Stimulated activated CD4-positive, alpha-beta T cell treated with anti-CD3 and anti-CD28 coated beads, Interleukin-1b, Interleukin-23, amount 100 ng/mL, for 4 hours (primary cell): ENCODE data around the gene ELP2.
"Not testable (repeated sequence)": the region's sequence is repeated elsewhere in the genome, so short reads cannot be mapped to it uniquely, and the experiment has no call there.

Source experiments
- DNase-seq, 2 donors: peaks; one replicate each; pipeline ENCODE4 v3.0.0-alpha.2; 2020; ENCODE audit warnings: low read depth in 2 of 2

ELP2 gene

GRCh38 chr18:36157441-36157840, 27.7 kb downstream of the ELP2 start:
- DNase-seq = no peak

DNA sequence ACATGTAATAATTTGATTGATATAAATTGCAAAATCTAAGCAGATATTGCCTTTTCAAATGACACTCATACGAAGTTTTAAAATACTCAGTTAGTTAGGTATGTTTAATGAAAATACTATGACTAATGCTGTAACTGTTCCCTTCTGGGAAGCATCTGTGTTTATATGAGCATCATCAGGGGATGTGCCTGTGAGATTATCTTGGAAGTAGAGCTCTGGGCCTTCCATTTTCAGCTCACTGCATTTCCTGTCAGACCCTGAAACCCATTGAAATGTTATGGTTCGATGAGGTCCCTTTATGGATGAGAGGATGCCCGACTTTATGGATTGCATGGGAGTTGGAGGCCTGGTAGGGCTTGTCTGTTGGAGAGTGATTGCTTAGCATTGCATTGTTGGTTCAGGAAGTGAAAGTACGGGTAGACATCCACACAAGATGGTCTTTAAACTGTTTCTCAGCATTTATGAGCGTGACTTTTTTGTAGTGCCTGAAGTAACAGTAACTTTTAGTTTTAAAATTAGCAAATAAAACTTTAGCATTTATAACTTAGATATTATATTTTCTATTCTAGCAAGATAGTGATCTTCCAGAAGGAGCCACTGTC, 28.7 kb downstream of the ELP2 start:
- DNase-seq = no peak

DNA sequence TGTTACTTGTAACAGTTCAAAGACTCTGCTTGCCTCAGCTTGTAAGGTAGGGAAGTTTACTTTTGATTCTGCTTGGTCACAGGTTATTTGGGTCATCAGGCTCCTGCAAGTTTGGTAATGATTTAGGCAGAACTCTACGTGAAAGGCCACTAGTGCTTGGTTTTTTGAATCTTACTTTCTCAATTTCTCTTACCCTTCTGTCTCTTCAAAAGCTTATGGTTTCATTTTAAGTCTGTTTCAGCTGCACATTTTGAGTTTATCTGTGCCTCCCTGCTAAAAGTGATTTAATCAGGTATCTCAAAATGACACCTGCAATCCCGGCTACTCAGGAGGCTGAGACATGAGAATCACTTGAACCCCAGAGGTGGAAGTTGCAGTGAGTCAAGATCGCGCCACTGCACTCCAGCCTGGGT, 31.3 kb downstream of the ELP2 start:
- no peak for DNase-seq

- no peak for DNase-seq
Measured at GRCh38 chr18:36162981-36163380, 33.3 kb downstream of the ELP2 start.

DNA sequence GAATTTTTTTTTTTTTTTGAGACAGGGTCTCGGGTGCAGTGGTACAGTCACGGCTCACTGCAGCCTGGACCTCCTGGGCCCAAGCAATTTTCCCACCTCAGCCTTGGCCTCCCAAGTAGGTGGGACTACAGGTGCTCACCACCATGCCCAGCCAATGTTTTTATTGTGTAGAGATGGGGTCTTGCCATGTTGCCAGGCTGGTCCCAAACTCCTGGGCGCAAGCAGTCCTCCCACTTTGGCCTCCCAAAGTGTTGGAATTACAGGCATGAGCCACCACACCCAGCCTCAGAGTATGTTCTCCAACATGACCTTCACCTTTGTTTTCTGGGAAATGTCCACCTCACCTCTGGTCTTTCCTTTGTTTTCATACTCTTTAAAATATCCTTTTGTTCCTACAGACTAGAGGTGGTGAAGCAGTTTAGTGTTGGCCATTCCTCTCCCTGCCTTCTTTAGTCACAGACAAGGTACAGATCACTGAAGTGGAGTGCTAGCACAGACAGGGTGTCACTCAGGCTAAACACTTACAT, 38.1 kb downstream of the ELP2 start:
- DNase-seq = no peak

DNA sequence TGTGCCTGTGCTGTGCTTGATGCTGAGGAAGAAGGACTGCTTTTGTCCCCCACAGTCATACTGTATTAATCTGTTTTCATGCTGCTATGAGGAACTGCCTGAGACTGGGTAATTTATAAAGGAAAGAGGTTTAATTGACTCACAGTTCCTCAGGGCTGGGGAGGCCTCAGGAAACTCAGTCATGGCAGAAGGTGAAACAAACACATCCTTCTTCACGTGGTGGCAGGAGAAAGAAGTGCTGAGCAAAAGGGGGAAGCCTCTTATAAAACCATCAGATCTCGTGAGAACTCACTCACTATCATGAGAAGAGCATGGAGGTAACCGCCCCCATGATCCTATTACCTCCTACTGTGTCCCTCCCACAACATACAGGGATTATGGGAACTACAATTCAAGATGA, 38.6 kb downstream of the ELP2 start:
- DNase-seq = not testable (repeated sequence)

- DNase-seq = no peak
Measured at GRCh38 chr18:36169938-36170337, 40.2 kb downstream of the ELP2 start.

DNA sequence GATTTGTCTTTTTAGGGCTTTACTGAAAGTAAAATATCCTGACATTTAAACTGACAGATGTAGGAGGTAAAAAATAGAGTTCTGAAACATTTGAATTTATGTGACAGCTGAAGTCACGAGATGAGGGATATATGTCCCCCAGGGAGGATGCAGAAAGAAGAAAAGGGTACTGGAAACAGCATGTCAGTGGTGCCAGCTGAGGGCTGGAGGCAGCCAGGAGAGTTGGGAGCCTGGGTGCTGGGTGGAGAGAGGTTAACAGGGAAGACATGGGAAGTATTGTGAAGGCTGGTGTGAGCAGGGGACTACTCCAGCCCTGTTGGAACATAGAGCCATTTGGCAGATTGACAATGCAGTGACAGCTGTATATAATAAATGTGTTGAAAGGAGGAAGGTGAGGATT, 45.8 kb downstream of the ELP2 start:
- DNase-seq = no peak

GRCh38 chr18:36176177-36176584, 46.5 kb downstream of the ELP2 start:
- no peak for DNase-seq

DNA sequence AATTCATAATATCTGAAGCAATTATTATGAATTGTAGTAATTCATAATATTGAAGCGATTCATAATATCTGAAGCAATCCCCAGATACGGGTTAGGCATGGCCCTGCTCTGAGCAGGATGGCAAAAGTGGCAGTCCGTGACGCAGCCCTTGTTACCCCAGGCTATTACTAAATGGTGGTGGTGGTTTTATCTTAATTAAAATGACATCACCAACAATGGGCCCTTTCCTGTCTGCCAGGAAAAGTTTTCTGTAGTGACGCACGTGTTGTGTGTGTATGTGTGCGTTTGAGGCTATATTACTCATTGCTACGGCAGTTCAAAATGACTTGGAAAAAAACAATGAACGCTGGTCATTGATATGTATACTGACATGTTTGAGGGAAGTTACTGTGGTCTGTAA, 47.0 kb downstream of the ELP2 start:
- no peak for DNase-seq

DNA sequence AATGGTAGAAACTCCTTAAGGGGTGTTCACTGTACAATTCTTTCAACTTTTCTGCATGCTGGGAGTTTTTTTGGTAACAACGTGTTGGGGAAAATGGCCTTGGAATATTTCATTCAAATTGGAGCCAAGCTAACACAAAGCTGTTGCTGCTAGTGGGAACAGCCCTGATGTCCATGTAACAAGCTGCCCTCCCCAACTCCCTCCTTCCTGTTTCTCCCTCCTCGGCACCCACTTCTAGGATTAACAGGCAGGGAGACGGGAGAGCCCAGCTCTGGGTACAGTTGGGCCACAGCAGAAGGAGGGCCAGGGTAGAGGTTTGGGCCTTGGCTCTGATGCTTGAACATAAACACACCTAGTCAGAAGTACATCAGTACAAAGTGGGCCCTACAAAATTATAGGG, 48.2 kb downstream of the ELP2 start:
- DNase-seq = no peak

GRCh38 chr18:36179562-36180355, 50.1 kb downstream of the ELP2 start:
- no peak for DNase-seq

DNA sequence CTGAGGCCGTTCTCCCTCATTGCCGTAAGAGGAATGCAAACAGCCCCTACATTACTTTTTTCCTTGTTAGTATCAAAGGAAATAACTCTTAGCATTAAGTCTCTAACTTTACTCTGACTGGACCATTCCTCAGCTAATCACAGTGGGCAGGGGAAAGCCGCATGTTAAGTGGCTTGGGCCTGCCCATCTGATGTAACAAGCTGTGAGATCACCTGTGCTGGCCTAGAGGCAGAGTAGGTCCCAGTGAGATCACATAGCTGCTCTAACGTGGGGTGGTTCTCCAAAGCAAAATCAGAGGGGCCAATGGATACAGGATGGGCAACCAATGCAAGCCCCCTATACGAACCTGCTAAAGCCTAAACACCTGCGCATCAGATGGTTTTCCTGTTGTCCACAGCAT, 51.7 kb downstream of the ELP2 start:
- DNase-seq = no peak

DNA sequence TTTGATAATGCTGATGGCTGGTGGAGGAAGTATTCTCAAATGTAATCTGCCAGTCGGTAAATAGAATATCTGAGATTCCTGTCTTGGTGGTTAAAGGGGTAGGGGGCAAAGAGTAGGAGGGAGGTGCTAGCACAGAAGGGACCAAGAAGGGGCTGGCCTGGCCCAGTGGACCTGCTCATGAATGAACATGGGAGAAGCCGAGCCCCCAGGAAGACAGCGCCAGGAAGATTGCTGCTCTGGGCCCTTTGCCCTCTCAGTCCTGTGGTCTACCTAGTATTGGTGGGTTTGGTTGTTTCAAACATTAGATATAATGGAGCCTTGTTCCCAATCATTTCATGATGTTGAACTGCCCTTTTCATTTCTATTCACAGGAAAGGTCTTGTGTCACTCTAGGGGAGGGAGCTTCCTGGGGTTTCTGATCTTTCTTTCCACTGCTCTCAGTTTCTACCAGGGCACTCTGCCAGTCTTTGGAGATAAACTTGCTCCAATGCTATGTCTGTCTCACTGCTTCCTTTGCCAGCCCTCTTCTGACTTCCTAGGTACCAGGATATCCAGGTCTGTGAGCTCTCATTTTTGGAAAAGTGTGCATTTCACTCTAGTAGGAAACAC, 52.3 kb downstream of the ELP2 start:
- DNase-seq = no peak

DNA sequence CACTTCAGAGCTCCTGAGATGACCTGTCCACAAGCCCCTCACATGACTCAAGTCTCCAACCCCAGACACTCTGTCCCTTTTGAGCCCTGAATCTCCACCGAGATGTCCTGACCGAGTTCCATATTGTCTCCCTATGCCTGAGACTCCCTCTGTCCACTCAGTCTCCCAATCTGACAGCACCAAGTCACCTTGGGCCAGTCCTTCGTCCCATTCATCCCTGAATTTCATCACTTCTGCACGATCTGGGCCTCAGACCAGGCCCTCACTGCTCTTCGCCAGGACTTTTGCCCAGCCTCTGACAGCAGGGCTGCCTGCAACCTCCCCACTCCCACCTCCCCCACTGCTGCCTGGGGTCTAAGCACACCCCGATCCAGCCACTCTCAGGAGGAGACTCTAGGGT, 53.3 kb downstream of the ELP2 start:
- no peak for DNase-seq

DNA sequence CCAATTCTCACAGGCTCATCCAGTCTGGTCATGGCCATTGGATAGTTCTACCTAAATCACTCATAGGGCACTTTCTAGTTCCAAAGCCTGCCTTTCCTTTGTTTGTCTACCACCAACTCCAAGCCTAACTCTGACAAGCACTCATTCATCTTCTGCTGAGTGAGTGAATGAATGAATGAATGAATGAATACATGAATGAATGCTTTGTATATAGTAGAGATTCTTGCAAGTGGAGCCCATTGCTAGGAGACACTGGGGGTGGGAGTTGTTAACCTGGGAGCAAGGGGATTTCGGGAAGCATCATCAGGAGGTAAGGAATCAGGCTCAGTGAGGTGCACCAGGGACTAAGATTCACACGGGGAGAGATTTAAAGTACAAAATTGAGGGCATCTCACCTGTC, 54.3 kb downstream of the ELP2 start:
- DNase-seq = no peak

GRCh38 chr18:36185157-36185556, 55.5 kb downstream of the ELP2 start:
- DNase-seq = no peak

- DNase-seq = no peak
Measured at GRCh38 chr18:36185901-36186460, 56.3 kb downstream of the ELP2 start.

- DNase-seq = no peak
Measured at GRCh38 chr18:36186461-36187192, 56.9 kb downstream of the ELP2 start.

- peak in 1 of 2 donors; percentile 43 for DNase-seq
Measured at GRCh38 chr18:36187193-36187825, 57.6 kb downstream of the ELP2 start, which contains the start of gene MOCOS. TSS of gene MOCOS (plus strand) at chr18:36187497. CDS start at chr18:36187540, 43 bp downstream.
